ENCODE measurements around the gene RSPH9.

GRCh38 chr6:43669922-43670622 is 25.2 kb downstream of the RSPH9 start:
- TF ChIP-seq REST (IDR thresholded peaks at IDR 0.05; ENCODE audit: insufficient read depth in 1 of 2, low read depth in 2 of 2, low read length in 2 of 2) (0 out of 4 replicates have a peak, but pooled peaks of 1 of the 2 experiments have one; percentile 43), POLR2AphosphoS5 (IDR thresholded peaks at IDR 0.05; ENCODE audit: low read depth, low read length) (peak; percentile 74)
